Left lung (tissue), 10 donors: Measurements from ENCODE around the gene SPA17. TPM values are rescaled to one million over a fixed set of nuclear protein-coding genes. Genes with fewer than 3 reads are reported as not detected.

Experiments used
- ATAC-seq: fragments of 200-7000 bp; cut with Tn5 transposase; one replicate; pipeline ENCODE4 v1.9.1; 2020; ENCODE audit warnings: moderate library complexity
- DNase-seq, 4 donors: peaks; one replicate each; pipeline ENCODE4 v3.0.0-alpha.2; 2013 to 2020
- H3K27ac ChIP-seq, 2 donors: fragments of 200-600 bp; sonication (generic) in 1 of 2; one replicate each; pipeline versions ENCODE4 v1.5.0 to v1.8.0; 2020 to 2021
- H3K27me3 ChIP-seq, 2 donors: fragments of 200-600 bp; sonication (generic) in 1 of 2; one replicate each; pipeline versions ENCODE4 v1.5.0 to v1.8.0; 2020 to 2021
- H3K36me3 ChIP-seq, 2 donors: fragments of 200-600 bp; sonication (generic) in 1 of 2; one replicate each; pipeline versions ENCODE4 v1.5.0 to v1.8.0; 2020 to 2021
- H3K4me1 ChIP-seq, 2 donors: fragments of 200-600 bp; one replicate each; pipeline ENCODE4 v1.8.0; 2021
- H3K4me3 ChIP-seq, 2 donors: fragments of 200-600 bp; sonication (generic) in 1 of 2; one replicate each; pipeline versions ENCODE4 v1.5.0 to v1.8.0; 2020 to 2021; ENCODE audit warnings: mild to moderate bottlenecking in 1 of 2
- H3K9me3 ChIP-seq, 2 donors: fragments of 200-600 bp; sonication (generic) in 1 of 2; one replicate each; pipeline versions ENCODE4 v1.5.0 to v1.8.0; 2020 to 2021
- CTCF ChIP-seq, 2 donors: fragments of 200-600 bp; sonication (generic) in 1 of 2; IDR thresholded peaks; one replicate each; pipeline versions ENCODE4 v1.5.0 to v1.8.0; 2021; ENCODE audit warnings: antibody characterized with exemption in 2 of 2
- intact Hi-C, 2 donors: fragments of 100-400 bp; cut with DNase I; formaldehyde crosslinking; loops; one replicate each; pipeline versions ENCODE4 v1.11.2 to v1.14.2; 2022
- polyA plus RNA-seq, 6 donors: library from polyadenylated mRNA; unstranded; fragments of 120-200 nt; gene quantifications; one replicate each; pipeline ENCODE4 v1.2.1, GENCODE V29; 2013; ENCODE audit not compliant: insufficient read length in 6 of 6
- total RNA-seq, 2 donors: library from RNA; stranded (reverse); fragmentation: NEBNext Ultra II Directional; extraction: Animal tissue kit (Norgen Biotek cat#: 25700); gene quantifications; one replicate each; pipeline ENCODE4 v1.2.1, GENCODE V29; 2021
- donor health status: DM: no; HTN: yes; CAD: no.
- donor health status: DM: no; HTN: no; CAD: no.

The SPA17 gene
- total and polyA plus RNA-seq, 8 donors: 5.6 to 20.9 (median 15.2) TPM

- H3K36me3 ChIP-seq: peaks cover 0 to 19% of the 10 kb centered on the region in 2 donors
- DNase-seq: no peak
- peaks cover 0 to 7% of the 10 kb centered on the region in 2 donors for H3K4me1 ChIP-seq
- no peak overlapping the region for H3K27ac ChIP-seq
- ATAC-seq: no peak
- no peaks in the 10 kb centered on the region for H3K9me3 ChIP-seq
- H3K27me3 ChIP-seq: no peaks in the 10 kb centered on the region
- TF ChIP-seq CTCF (IDR thresholded peaks at IDR 0.05): no peak
- intact Hi-C loops: no loop called here
- no peak overlapping the region for H3K4me3 ChIP-seq
Observed at GRCh38 chr11:124646148-124646547, 27.6 kb upstream of the SPA17 start.

- no peak for DNase-seq
- H3K4me1 ChIP-seq: peaks cover 0 to 7% of the 10 kb centered on the region in 2 donors
- intact Hi-C loops: no loop called here
- H3K36me3 ChIP-seq: peaks cover 0 to 32% of the 10 kb centered on the region in 2 donors
- TF ChIP-seq CTCF (IDR thresholded peaks at IDR 0.05): no peak
- ATAC-seq: no peak
- no peaks in the 10 kb centered on the region for H3K27me3 ChIP-seq
- H3K27ac ChIP-seq: no peak overlapping the region
- H3K4me3 ChIP-seq: no peak overlapping the region
- no peaks in the 10 kb centered on the region for H3K9me3 ChIP-seq
Observed at GRCh38 chr11:124648610-124649009, 25.1 kb upstream of the SPA17 start.

- H3K36me3 ChIP-seq: peaks cover 0 to 4% of the 10 kb centered on the region in 2 donors
- DNase-seq (peak in 1 of 4 donors; percentile 27), ATAC-seq (peak; percentile 94)
- intact Hi-C loops: no loop called here
- no peak for TF ChIP-seq CTCF (IDR thresholded peaks at IDR 0.05)
- no peaks in the 10 kb centered on the region for H3K4me1 ChIP-seq
- H3K27ac ChIP-seq: no peak overlapping the region
- no peaks in the 10 kb centered on the region for H3K9me3 ChIP-seq
- H3K4me3 ChIP-seq: no peak overlapping the region
- H3K27me3 ChIP-seq: no peaks in the 10 kb centered on the region
Observed at GRCh38 chr11:124656774-124657630, 16.7 kb upstream of the SPA17 start.

GRCh38 chr11:124657904-124658303, 15.8 kb upstream of the SPA17 start:
- H3K36me3 ChIP-seq: no peaks in the 10 kb centered on the region
- no peak overlapping the region for H3K4me3 ChIP-seq
- intact Hi-C loops: no loop called here
- no peak overlapping the region for H3K27ac ChIP-seq
- DNase-seq (no peak), ATAC-seq (no peak)
- no peak for TF ChIP-seq CTCF (IDR thresholded peaks at IDR 0.05)
- H3K4me1 ChIP-seq: no peaks in the 10 kb centered on the region
- no peaks in the 10 kb centered on the region for H3K27me3 ChIP-seq
- H3K9me3 ChIP-seq: no peaks in the 10 kb centered on the region

- ATAC-seq (no peak), DNase-seq (no peak)
- intact Hi-C loops: no loop called here
- no peak for TF ChIP-seq CTCF (IDR thresholded peaks at IDR 0.05)
- H3K36me3 ChIP-seq: no peaks in the 10 kb centered on the region
- H3K4me1 ChIP-seq: no peaks in the 10 kb centered on the region
- no peak overlapping the region for H3K4me3 ChIP-seq
- H3K27ac ChIP-seq: no peak overlapping the region
- H3K9me3 ChIP-seq: no peaks in the 10 kb centered on the region
- no peaks in the 10 kb centered on the region for H3K27me3 ChIP-seq
Observed at GRCh38 chr11:124658501-124658900, 15.2 kb upstream of the SPA17 start.
